HEK293 (cell line): Measurements from ENCODE around the gene BTK.

Experiments used
- GLI4 ChIP-seq: fragments of 450-650 bp; formaldehyde crosslinking; IDR thresholded peaks from 2 replicates; pipeline ENCODE4 v1.5.1; 2016; ENCODE audit warnings: missing biosample characterization, missing genetic modification characterization
- GLIS1 ChIP-seq: fragments of 450-650 bp; formaldehyde crosslinking; IDR thresholded peaks from 2 replicates; pipeline ENCODE4 v1.5.1; 2016; ENCODE audit warnings: missing biosample characterization, missing genetic modification characterization
- HOXD13 ChIP-seq: sonication (generic); formaldehyde crosslinking; IDR thresholded peaks from 2 replicates; pipeline ENCODE4 v1.8.0; 2022; ENCODE audit warnings: missing genetic modification reagents, borderline replicate concordance
- KLF17 ChIP-seq: fragments of 450-650 bp; formaldehyde crosslinking; IDR thresholded peaks from 2 replicates; pipeline ENCODE4 v1.5.1; 2016; ENCODE audit warnings: missing biosample characterization, missing genetic modification characterization
- TRIM28 ChIP-seq: IDR thresholded peaks from 2 replicates; pipeline ENCODE4 v1.6.1; 2011; ENCODE audit warnings: low read length, control low read depth, borderline replicate concordance
- ZBTB1 ChIP-seq: fragments of 450-650 bp; formaldehyde crosslinking; IDR thresholded peaks from 2 replicates; pipeline ENCODE4 v1.5.1; 2016; ENCODE audit warnings: missing biosample characterization, missing genetic modification characterization
- ZEB2 ChIP-seq: fragments of 450-650 bp; formaldehyde crosslinking; IDR thresholded peaks from 2 replicates; pipeline ENCODE4 v1.5.1; 2016; ENCODE audit warnings: missing biosample characterization, missing genetic modification characterization
- ZFP3 ChIP-seq: fragments of 450-650 bp; formaldehyde crosslinking; IDR thresholded peaks from 2 replicates; pipeline ENCODE4 v1.5.1; 2016; ENCODE audit warnings: low read depth, missing biosample characterization, missing genetic modification characterization
- ZNF140 ChIP-seq: fragments of 450-650 bp; formaldehyde crosslinking; IDR thresholded peaks from 2 replicates; pipeline ENCODE4 v1.5.1; 2016; ENCODE audit warnings: missing biosample characterization, missing genetic modification characterization
- ZNF155 ChIP-seq: fragments of 450-650 bp; formaldehyde crosslinking; IDR thresholded peaks from 2 replicates; pipeline ENCODE4 v1.5.1; 2016; ENCODE audit warnings: missing biosample characterization, missing genetic modification characterization
- ZNF19 ChIP-seq: fragments of 450-650 bp; formaldehyde crosslinking; IDR thresholded peaks from 2 replicates; pipeline ENCODE4; 2016; ENCODE audit warnings: missing biosample characterization, missing genetic modification characterization, low read depth
- ZNF23 ChIP-seq: fragments of 450-650 bp; formaldehyde crosslinking; IDR thresholded peaks from 2 replicates; pipeline ENCODE4 v1.5.1; 2016; ENCODE audit warnings: missing biosample characterization, missing genetic modification characterization, borderline replicate concordance
- ZNF26 ChIP-seq: fragments of 450-650 bp; formaldehyde crosslinking; IDR thresholded peaks from 2 replicates; pipeline ENCODE4 v1.5.1; 2016; ENCODE audit warnings: missing biosample characterization, missing genetic modification characterization
- ZNF302 ChIP-seq: fragments of 450-650 bp; formaldehyde crosslinking; IDR thresholded peaks from 2 replicates; pipeline ENCODE4 v1.5.1; 2016; ENCODE audit warnings: missing biosample characterization, missing genetic modification characterization, low read depth
- ZNF324 ChIP-seq: fragments of 450-650 bp; formaldehyde crosslinking; IDR thresholded peaks from 2 replicates; pipeline ENCODE4 v1.5.1; 2016; ENCODE audit warnings: missing biosample characterization, missing genetic modification characterization
- ZNF398 ChIP-seq: fragments of 450-650 bp; formaldehyde crosslinking; IDR thresholded peaks from 2 replicates; pipeline ENCODE4 v1.5.1; 2017; ENCODE audit warnings: missing biosample characterization, missing genetic modification characterization
- ZNF423 ChIP-seq: fragments of 450-650 bp; formaldehyde crosslinking; IDR thresholded peaks from 2 replicates; pipeline ENCODE4 v1.5.1; 2016; ENCODE audit warnings: missing biosample characterization, missing genetic modification characterization
- ZNF488 ChIP-seq: fragments of 450-650 bp; formaldehyde crosslinking; IDR thresholded peaks from 2 replicates; pipeline ENCODE4 v1.5.1; 2016; ENCODE audit warnings: missing biosample characterization, missing genetic modification characterization
- ZNF596 ChIP-seq: fragments of 450-650 bp; IDR thresholded peaks from 2 replicates; pipeline ENCODE4 v1.5.0; 2018; ENCODE audit warnings: missing biosample characterization, mild to moderate bottlenecking, missing genetic modification characterization, moderate library complexity
- ZNF610 ChIP-seq: fragments of 450-650 bp; formaldehyde crosslinking; IDR thresholded peaks from 2 replicates; pipeline ENCODE4 v1.5.1; 2016; ENCODE audit warnings: missing biosample characterization, missing genetic modification characterization, borderline replicate concordance
- ZNF629 ChIP-seq: fragments of 450-650 bp; formaldehyde crosslinking; IDR thresholded peaks from 2 replicates; pipeline ENCODE4 v1.5.1; 2017; ENCODE audit warnings: missing biosample characterization, missing genetic modification characterization
- ZNF670 ChIP-seq: fragments of 450-650 bp; formaldehyde crosslinking; IDR thresholded peaks from 2 replicates; pipeline ENCODE4 v1.5.1; 2016; ENCODE audit warnings: missing biosample characterization, missing genetic modification characterization, low read depth
- ZNF692 ChIP-seq: fragments of 450-650 bp; formaldehyde crosslinking; IDR thresholded peaks from 2 replicates; pipeline ENCODE4 v1.5.1; 2016; ENCODE audit warnings: missing biosample characterization, missing genetic modification characterization
- ZNF701 ChIP-seq: fragments of 450-650 bp; formaldehyde crosslinking; IDR thresholded peaks from 2 replicates; pipeline ENCODE4 v1.5.1; 2016; ENCODE audit warnings: missing biosample characterization, missing genetic modification characterization
- ZNF768 ChIP-seq: fragments of 450-650 bp; formaldehyde crosslinking; IDR thresholded peaks from 2 replicates; pipeline ENCODE4 v1.5.1; 2018; ENCODE audit warnings: missing biosample characterization, mild to moderate bottlenecking, missing genetic modification characterization
- ZNF837 ChIP-seq: fragments of 450-650 bp; formaldehyde crosslinking; IDR thresholded peaks from 2 replicates; pipeline ENCODE4 v1.5.1; 2016; ENCODE audit warnings: missing biosample characterization, missing genetic modification characterization
- ZSCAN23 ChIP-seq: fragments of 450-650 bp; formaldehyde crosslinking; IDR thresholded peaks from 2 replicates; pipeline ENCODE4 v1.5.1; 2016; ENCODE audit warnings: missing biosample characterization, missing genetic modification characterization
- TF ChIP-seq, protein P1 (sequence below): fragments of 450-650 bp; formaldehyde crosslinking; IDR thresholded peaks from 2 replicates; pipeline ENCODE4 v1.5.1; 2016; ENCODE audit warnings: missing biosample characterization, missing genetic modification characterization
- TF ChIP-seq, protein P2 (sequence below): fragments of 450-650 bp; formaldehyde crosslinking; IDR thresholded peaks from 2 replicates; pipeline ENCODE4 v1.5.1; 2016; ENCODE audit warnings: missing biosample characterization, missing genetic modification characterization, borderline replicate concordance
- TF ChIP-seq, protein P3 (sequence below): fragments of 450-650 bp; formaldehyde crosslinking; IDR thresholded peaks from 2 replicates; pipeline ENCODE4 v1.5.1; 2016; ENCODE audit warnings: missing biosample characterization, missing genetic modification characterization

Gene BTK

DNA sequence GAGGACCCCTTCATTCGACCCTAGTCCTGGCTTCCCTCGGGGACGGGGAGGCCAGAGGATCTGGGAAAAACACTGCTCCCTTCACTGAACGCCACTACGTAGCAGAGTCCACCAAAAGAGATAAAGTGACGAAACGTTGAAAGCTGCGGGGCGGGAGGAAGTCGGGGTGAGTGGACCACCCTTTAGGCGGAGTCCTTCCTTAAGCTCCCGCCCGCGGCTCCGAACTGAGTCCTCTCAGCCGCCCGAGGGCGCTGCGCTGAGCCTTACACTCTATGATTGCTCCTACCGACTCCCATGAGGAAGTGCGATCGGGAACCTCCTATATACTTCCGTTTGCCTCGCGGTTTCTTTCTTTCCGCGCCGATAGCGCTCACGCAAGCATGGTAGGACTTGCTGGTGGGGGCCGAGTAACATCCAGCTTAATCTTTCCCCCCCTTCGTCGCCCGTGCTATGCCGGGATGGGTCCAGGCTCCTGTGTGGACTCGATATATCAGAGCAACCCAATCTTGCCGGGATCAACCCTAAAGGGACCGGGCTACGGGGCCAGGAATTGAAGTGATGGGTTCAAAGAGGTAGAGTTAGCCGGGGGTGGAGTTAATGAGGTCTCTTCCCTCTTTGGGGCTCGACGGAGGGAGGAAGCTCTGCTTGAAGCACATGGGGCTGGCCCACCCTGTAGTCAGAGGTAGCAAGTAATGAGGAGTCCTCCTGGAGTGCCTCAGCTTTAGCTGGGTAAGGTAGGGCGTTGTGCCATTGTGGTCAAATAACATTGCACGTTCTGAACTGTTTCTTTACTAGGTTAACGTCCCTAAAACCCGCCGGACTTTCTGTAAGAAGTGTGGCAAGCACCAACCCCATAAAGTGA, 4.9 kb upstream of the BTK start, which contains the start of gene RPL36A (continued):
- TF ChIP-seq ZNF596 (tag by site-specific recombination) (no peak), ZBTB1 (no peak), ZNF768 (tag by site-specific recombination) (no peak), ZNF629 (tag by site-specific recombination) (peak; percentile 86), ZNF324 (tag by site-specific recombination) (peak; percentile 83; the same call in 1 of the 2 replicates), ZNF140 (tag by site-specific recombination) (no peak), ZNF19 (no peak), ZNF701 (no peak), ZNF23 (tag by site-specific recombination) (no peak), ZNF610 (tag by site-specific recombination) (0 out of 2 replicates have a peak, but pooled peaks have one; percentile 63), ZNF670 (tag by site-specific recombination) (no peak), ZNF837 (tag by site-specific recombination) (no peak), ZNF692 (tag by site-specific recombination) (peak; percentile 81), ZNF302 (no peak), ZNF398 (tag by site-specific recombination) (no peak), GLI4 (tag by site-specific recombination) (peak; percentile 86; the same call in 1 of the 2 replicates), ZSCAN23 (tag by site-specific recombination) (no peak), KLF17 (tag by site-specific recombination) (peak; percentile 71; the same call in 1 of the 2 replicates), ZNF488 (tag by site-specific recombination) (no peak), ZEB2 (tag by site-specific recombination) (peak; percentile 74), TRIM28 (no peak), HOXD13 (no peak), GLIS1 (tag by site-specific recombination) (no peak), ZNF26 (tag by site-specific recombination) (no peak), ZNF423 (tag by site-specific recombination) (no peak), ZFP3 (tag by site-specific recombination) (no peak), ZNF155 (no peak)
- TF ChIP-seq, protein P1, sequence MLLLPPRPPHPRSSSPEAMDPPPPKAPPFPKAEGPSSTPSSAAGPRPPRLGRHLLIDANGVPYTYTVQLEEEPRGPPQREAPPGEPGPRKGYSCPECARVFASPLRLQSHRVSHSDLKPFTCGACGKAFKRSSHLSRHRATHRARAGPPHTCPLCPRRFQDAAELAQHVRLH (tag by site-specific recombination): peak; percentile 84
- TF ChIP-seq, protein P2, sequence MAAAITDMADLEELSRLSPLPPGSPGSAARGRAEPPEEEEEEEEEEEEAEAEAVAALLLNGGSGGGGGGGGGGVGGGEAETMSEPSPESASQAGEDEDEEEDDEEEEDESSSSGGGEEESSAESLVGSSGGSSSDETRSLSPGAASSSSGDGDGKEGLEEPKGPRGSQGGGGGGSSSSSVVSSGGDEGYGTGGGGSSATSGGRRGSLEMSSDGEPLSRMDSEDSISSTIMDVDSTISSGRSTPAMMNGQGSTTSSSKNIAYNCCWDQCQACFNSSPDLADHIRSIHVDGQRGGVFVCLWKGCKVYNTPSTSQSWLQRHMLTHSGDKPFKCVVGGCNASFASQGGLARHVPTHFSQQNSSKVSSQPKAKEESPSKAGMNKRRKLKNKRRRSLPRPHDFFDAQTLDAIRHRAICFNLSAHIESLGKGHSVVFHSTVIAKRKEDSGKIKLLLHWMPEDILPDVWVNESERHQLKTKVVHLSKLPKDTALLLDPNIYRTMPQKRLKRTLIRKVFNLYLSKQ: no peak
- TF ChIP-seq, protein P3, sequence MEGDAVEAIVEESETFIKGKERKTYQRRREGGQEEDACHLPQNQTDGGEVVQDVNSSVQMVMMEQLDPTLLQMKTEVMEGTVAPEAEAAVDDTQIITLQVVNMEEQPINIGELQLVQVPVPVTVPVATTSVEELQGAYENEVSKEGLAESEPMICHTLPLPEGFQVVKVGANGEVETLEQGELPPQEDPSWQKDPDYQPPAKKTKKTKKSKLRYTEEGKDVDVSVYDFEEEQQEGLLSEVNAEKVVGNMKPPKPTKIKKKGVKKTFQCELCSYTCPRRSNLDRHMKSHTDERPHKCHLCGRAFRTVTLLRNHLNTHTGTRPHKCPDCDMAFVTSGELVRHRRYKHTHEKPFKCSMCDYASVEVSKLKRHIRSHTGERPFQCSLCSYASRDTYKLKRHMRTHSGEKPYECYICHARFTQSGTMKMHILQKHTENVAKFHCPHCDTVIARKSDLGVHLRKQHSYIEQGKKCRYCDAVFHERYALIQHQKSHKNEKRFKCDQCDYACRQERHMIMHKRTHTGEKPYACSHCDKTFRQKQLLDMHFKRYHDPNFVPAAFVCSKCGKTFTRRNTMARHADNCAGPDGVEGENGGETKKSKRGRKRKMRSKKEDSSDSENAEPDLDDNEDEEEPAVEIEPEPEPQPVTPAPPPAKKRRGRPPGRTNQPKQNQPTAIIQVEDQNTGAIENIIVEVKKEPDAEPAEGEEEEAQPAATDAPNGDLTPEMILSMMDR (tag by site-specific recombination): peak; percentile 97
